Measurements from ENCODE around the gene C1QTNF8. TPM values are rescaled to one million over a fixed set of nuclear protein-coding genes. Genes with fewer than 3 reads are reported as not detected.

The C1QTNF8 gene
- total and polyA plus RNA-seq, 2 of the 13 experiments (the other 11 are each of a cell fraction or from before 2014, with no cell fraction given): 0.09 TPM; not detected in 1

DNA sequence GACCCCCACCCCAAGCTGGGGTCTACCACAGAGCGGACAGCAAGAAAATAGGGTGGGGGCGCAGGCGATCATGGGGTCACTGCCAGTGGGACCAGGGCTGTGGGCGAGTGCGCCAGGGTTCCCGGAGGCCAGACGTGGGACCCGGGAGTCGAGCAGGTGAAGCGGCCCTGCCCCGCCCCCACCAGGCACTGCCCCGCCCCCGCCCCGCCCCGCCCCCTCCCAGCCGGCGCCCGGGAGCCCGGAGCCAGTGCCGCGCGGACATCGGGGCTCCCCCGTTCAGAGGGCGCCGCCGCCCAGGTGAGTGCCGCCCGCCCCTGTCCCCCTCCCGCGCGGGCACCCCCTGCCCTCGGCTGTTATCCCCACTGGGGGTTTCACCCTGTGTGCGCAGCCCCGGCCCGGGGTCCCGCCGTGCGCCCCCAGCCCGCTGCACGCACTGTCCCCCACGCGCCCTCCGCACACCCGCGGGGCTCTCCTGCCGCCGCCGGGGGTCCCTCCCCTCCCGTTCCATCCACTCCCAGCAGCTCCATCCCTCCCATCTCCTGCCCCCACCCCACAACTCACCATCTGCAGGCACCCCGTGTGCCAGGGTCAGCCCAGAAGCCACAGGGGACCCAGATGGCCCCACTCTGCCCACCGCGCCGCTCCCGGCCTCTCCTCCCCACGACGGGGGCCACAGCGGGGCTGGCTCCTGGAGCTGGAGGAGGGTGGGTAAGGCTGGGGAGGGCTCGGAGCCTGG lies 23.4 kb downstream of the C1QTNF8 start, which contains the start of gene SSTR5 (continued):
- TF ChIP-seq NCOA5 (CRISPR knock-in tag; IDR thresholded peaks at IDR 0.05): no peak
- no peak for TF ChIP-seq TCF7 (IDR thresholded peaks at IDR 0.05; ENCODE audit: low read depth)
- TF ChIP-seq ATF5 (CRISPR knock-in tag; IDR thresholded peaks at IDR 0.05; ENCODE audit: low read depth): no peak
- TF ChIP-seq, protein P1, sequence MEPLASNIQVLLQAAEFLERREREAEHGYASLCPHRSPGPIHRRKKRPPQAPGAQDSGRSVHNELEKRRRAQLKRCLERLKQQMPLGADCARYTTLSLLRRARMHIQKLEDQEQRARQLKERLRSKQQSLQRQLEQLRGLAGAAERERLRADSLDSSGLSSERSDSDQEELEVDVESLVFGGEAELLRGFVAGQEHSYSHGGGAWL (CRISPR knock-in tag; IDR thresholded peaks at IDR 0.05): no peak
- TF ChIP-seq TRIM24 (CRISPR knock-in tag; IDR thresholded peaks at IDR 0.05): no peak
- TF ChIP-seq, protein P2, sequence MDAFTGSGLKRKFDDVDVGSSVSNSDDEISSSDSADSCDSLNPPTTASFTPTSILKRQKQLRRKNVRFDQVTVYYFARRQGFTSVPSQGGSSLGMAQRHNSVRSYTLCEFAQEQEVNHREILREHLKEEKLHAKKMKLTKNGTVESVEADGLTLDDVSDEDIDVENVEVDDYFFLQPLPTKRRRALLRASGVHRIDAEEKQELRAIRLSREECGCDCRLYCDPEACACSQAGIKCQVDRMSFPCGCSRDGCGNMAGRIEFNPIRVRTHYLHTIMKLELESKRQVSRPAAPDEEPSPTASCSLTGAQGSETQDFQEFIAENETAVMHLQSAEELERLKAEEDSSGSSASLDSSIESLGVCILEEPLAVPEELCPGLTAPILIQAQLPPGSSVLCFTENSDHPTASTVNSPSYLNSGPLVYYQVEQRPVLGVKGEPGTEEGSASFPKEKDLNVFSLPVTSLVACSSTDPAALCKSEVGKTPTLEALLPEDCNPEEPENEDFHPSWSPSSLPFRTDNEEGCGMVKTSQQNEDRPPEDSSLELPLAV (CRISPR knock-in tag; conservative IDR thresholded peaks at IDR 0.05; ENCODE audit: low read depth): no peak
- TF ChIP-seq RBAK (CRISPR knock-in tag; IDR thresholded peaks at IDR 0.05): no peak

- Histone ChIP-seq H3K9ac (ENCODE audit: insufficient read depth, low read depth, low read length) (no peak overlapping the region), H2AFZ (ENCODE audit: low read length) (no peak overlapping the region), H3K4me2 (ENCODE audit: low read depth, low read length) (no peak overlapping the region), H3K4me1 (ENCODE audit: insufficient read depth, low read length) (peaks cover 12% of the 10 kb centered on the region), H3K36me3 (replicated peaks in 1 of 2; ENCODE audit: control insufficient read depth in 1 of 2, insufficient read depth in 2 of 2, low read length in 2 of 2) (no peaks in the 10 kb centered on the region), H3K27me3 (ENCODE audit: control insufficient read depth in 1 of 2, insufficient read depth in 2 of 2, low read length in 2 of 2) (peaks cover 13 to 71% of the 10 kb centered on the region in 2 experiments; a peak in 4 of 5 replicates), H3K27ac (ENCODE audit: extremely low read length, insufficient read depth, low read length) (no peak overlapping the region), H3K4me3 (replicated peaks in 1 of 3; ENCODE audit: insufficient read depth in 1 of 3, low read depth in 2 of 3, low read length in 3 of 3) (no peak overlapping the region), H3K79me2 (ENCODE audit: insufficient read depth, low read length) (no peaks in the 10 kb centered on the region), H4K20me1 (ENCODE audit: insufficient read depth, low read length) (peaks cover 5% of the 10 kb centered on the region; the same call in 1 of the 2 replicates), H3K9me3 (ENCODE audit: low read length) (no peaks in the 10 kb centered on the region)
- DNase-seq (ENCODE audit: low spot score): no peak
- POLR2A ChIA-PET: no interaction called here
- BruUV-seq (replicated peaks): no TSS peak
- in situ Hi-C loops (cut with HindIII; ENCODE audit: extremely low pct_ligation_motif_present, low pct_unique_long_range_greater_than_20kb): no loop called here
- CTCF ChIA-PET (ENCODE audit: low intra/inter-chr PET ratio, low total read pairs): no interaction called here
- FAIRE-seq: no peak
- intact Hi-C loops (cut with micrococcal nuclease; ENCODE audit: unreplicated experiment): no loop called here
- WGBS (ENCODE audit: low lambda C conversion rate): 10% methylated on average over 2 of the region's 30 CpGs
- ATAC-seq: no peak
- peak; percentile 75 for TF ChIP-seq KDM2A (CRISPR knock-in tag; IDR thresholded peaks at IDR 0.05; ENCODE audit: borderline replicate concordance, low read depth)
- peak; percentile 15; the same call in 1 of the 2 replicates for TF ChIP-seq CTCF (CRISPR knock-in tag; IDR thresholded peaks at IDR 0.05)
- peak; percentile 81 for TF ChIP-seq EZH2 (conservative IDR thresholded peaks at IDR 0.05; ENCODE audit: low read depth, low read length)
- no peak for TF ChIP-seq PITX1 (CRISPR knock-in tag; IDR thresholded peaks at IDR 0.05)
- TF ChIP-seq GABPB1 (CRISPR knock-in tag; IDR thresholded peaks at IDR 0.05): 0 out of 2 replicates have a peak, but pooled peaks have one; percentile 6
- TF ChIP-seq ZNF326 (CRISPR knock-in tag; IDR thresholded peaks at IDR 0.05; ENCODE audit: borderline replicate concordance): peak; percentile 32; the same call in 1 of the 2 replicates
Observed at GRCh38 chr16:1071561-1072225, 24.4 kb downstream of the C1QTNF8 start.
